ENCODE results near the gene BATF3. TPM values are rescaled to one million over a fixed set of nuclear protein-coding genes. Genes with fewer than 3 reads are reported as not detected.
"Not testable (repeated sequence)": the region's sequence is repeated elsewhere in the genome, so short reads cannot be mapped to it uniquely, and the experiment has no call there.

BATF3 gene, protein sequence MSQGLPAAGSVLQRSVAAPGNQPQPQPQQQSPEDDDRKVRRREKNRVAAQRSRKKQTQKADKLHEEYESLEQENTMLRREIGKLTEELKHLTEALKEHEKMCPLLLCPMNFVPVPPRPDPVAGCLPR
- 1.7 and 4.8 TPM in 2 replicates for total RNA-seq (2012; rRNA removed)

GRCh38 chr1:212699625-212700222, at the start of gene BATF3:
TSS of gene BATF3 (minus strand) at chr1:212699840. CDS start at chr1:212699762, 78 bp downstream.
- peak within 1 kb of the TSS; percentile 68 for H3K4me3 ChIP-seq (ENCODE audit: low read length)
- peaks cover 21% of the 10 kb centered on the region for H3K4me1 ChIP-seq (ENCODE audit: control insufficient read depth, insufficient read depth, low read length)
- peaks cover 31% of the 10 kb centered on the region for H3K27me3 ChIP-seq (ENCODE audit: control insufficient read depth, insufficient read depth, low read length)
- peak within 1 kb of the TSS; percentile 68 for H3K9ac ChIP-seq (ENCODE audit: low read depth, low read length)
- no peaks in the 10 kb centered on the region for H3K9me3 ChIP-seq (replicated peaks; ENCODE audit: low read length)
- no peaks in the 10 kb centered on the region for H3K36me3 ChIP-seq (ENCODE audit: insufficient read depth, low read length)
- peak within 1 kb of the TSS; percentile 92 for H3K4me2 ChIP-seq (ENCODE audit: low read length)

DNA sequence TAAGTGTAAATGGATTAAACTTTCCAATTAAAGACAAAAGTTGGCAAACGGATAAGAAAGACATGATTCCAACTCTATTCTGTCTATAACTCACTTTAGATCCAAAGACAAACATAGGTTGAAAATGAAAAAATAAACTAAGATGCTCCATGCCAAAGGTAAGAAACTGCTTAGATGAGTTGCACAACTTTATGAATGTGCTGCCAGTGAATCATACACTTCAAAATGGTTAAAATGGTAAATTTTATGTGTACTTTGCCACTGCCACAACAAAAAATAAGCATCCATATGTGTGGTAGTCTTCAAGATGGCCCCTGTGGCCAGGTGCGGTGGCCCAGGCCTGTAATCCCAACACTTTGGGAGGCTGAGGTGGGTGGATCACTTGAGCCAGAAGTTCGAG, 46.9 kb upstream of the BATF3 start:
- no peaks in the 10 kb centered on the region for H3K36me3 ChIP-seq (ENCODE audit: insufficient read depth, low read length)
- no peak overlapping the region for H3K4me2 ChIP-seq (ENCODE audit: low read length)
- no peaks in the 10 kb centered on the region for H3K27me3 ChIP-seq (ENCODE audit: control insufficient read depth, insufficient read depth, low read length)
- peaks cover 2% of the 10 kb centered on the region for H3K4me1 ChIP-seq (ENCODE audit: control insufficient read depth, insufficient read depth, low read length)
- no peak overlapping the region for H3K9ac ChIP-seq (ENCODE audit: low read depth, low read length)
- H3K9me3 ChIP-seq (replicated peaks; ENCODE audit: low read length), result no peaks in the 10 kb centered on the region
- H3K4me3 ChIP-seq (ENCODE audit: low read length), result no peak overlapping the region

- peaks cover 2% of the 10 kb centered on the region for H3K4me1 ChIP-seq (ENCODE audit: control insufficient read depth, insufficient read depth, low read length)
- H3K4me2 ChIP-seq (ENCODE audit: low read length), result no peak overlapping the region
- no peaks in the 10 kb centered on the region for H3K36me3 ChIP-seq (ENCODE audit: insufficient read depth, low read length)
- H3K9me3 ChIP-seq (replicated peaks; ENCODE audit: low read length), result no peaks in the 10 kb centered on the region
- H3K9ac ChIP-seq (ENCODE audit: low read depth, low read length), result no peak overlapping the region
- H3K4me3 ChIP-seq (ENCODE audit: low read length), result no peak overlapping the region
- no peaks in the 10 kb centered on the region for H3K27me3 ChIP-seq (ENCODE audit: control insufficient read depth, insufficient read depth, low read length)
Observed at GRCh38 chr1:212745303-212745702, 45.7 kb upstream of the BATF3 start.

GRCh38 chr1:212743901-212744475, 44.3 kb upstream of the BATF3 start:
- no peaks in the 10 kb centered on the region for H3K36me3 ChIP-seq (ENCODE audit: insufficient read depth, low read length)
- H3K9me3 ChIP-seq (replicated peaks; ENCODE audit: low read length), result no peaks in the 10 kb centered on the region

GRCh38 chr1:212738330-212738729, 38.7 kb upstream of the BATF3 start:
- Histone ChIP-seq H3K9ac (ENCODE audit: low read depth, low read length) (no peak overlapping the region), H3K4me2 (ENCODE audit: low read length) (no peak overlapping the region), H3K4me1 (ENCODE audit: control insufficient read depth, insufficient read depth, low read length) (no peaks in the 10 kb centered on the region), H3K36me3 (ENCODE audit: insufficient read depth, low read length) (no peaks in the 10 kb centered on the region), H3K9me3 (replicated peaks; ENCODE audit: low read length) (no peaks in the 10 kb centered on the region), H3K27me3 (ENCODE audit: control insufficient read depth, insufficient read depth, low read length) (no peaks in the 10 kb centered on the region), H3K4me3 (ENCODE audit: low read length) (no peak overlapping the region)

More at GRCh38 chr1:212743901-212744475, 44.3 kb upstream of the BATF3 start:
- Histone ChIP-seq H3K27me3 (ENCODE audit: control insufficient read depth, insufficient read depth, low read length) (no peaks in the 10 kb centered on the region), H3K4me2 (ENCODE audit: low read length) (no peak overlapping the region), H3K9ac (ENCODE audit: low read depth, low read length) (no peak overlapping the region), H3K4me1 (ENCODE audit: control insufficient read depth, insufficient read depth, low read length) (no peaks in the 10 kb centered on the region), H3K4me3 (ENCODE audit: low read length) (no peak overlapping the region)

DNA sequence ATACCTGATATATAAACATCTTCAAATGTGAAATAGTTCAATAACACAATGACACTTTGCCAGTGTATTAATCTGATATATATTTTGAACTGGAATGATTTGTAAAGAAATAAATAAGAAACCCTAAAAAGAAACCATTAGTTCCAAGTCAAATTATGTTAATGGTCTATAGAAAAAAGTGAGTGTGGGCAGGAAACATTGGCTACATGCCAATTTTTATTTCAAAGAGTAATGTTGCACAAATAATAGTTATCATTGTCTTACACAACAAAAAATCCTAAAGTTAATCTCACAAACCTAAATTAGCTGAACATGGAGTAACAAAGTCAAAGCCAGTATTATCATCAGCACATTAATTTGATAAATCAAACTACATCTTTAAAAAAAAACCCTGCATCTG, 37.9 kb upstream of the BATF3 start:
- no peak overlapping the region for H3K9ac ChIP-seq (ENCODE audit: low read depth, low read length)
- H3K4me2 ChIP-seq (ENCODE audit: low read length), result no peak overlapping the region
- H3K36me3 ChIP-seq (ENCODE audit: insufficient read depth, low read length), result no peaks in the 10 kb centered on the region
- H3K4me1 ChIP-seq (ENCODE audit: control insufficient read depth, insufficient read depth, low read length), result no peaks in the 10 kb centered on the region
- H3K27me3 ChIP-seq (ENCODE audit: control insufficient read depth, insufficient read depth, low read length), result no peaks in the 10 kb centered on the region
- H3K4me3 ChIP-seq (ENCODE audit: low read length), result no peak overlapping the region
- H3K9me3 ChIP-seq (replicated peaks; ENCODE audit: low read length), result no peaks in the 10 kb centered on the region

DNA sequence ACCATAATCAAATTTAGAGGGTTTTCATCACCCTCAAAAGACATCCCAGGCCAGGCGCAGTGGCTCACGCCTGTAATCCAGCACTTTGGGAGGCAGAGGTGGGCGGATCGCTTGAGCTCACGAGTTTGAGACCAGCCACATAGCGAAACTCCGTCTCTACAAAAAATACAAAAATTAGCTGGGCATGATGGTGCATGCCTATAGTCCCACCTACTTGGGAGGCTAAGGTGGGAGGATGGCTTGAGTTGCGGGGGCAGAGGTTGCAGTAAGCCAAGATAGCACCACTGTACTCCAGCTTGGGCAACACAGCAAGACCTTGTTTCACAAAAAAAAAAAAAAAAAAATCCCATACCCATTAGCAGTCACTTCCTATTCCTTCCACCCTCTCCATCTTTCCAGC, 33.5 kb upstream of the BATF3 start:
- Histone ChIP-seq H3K27me3 (ENCODE audit: control insufficient read depth, insufficient read depth, low read length) (no peaks in the 10 kb centered on the region), H3K9ac (ENCODE audit: low read depth, low read length) (no peak overlapping the region), H3K9me3 (replicated peaks; ENCODE audit: low read length) (no peaks in the 10 kb centered on the region), H3K4me1 (ENCODE audit: control insufficient read depth, insufficient read depth, low read length) (peaks cover under 1% of the 10 kb centered on the region), H3K36me3 (ENCODE audit: insufficient read depth, low read length) (no peaks in the 10 kb centered on the region), H3K4me2 (ENCODE audit: low read length) (no peak overlapping the region), H3K4me3 (ENCODE audit: low read length) (no peak overlapping the region)

- Histone ChIP-seq H3K36me3 (ENCODE audit: insufficient read depth, low read length) (no peaks in the 10 kb centered on the region), H3K4me2 (ENCODE audit: low read length) (no peak overlapping the region), H3K4me3 (ENCODE audit: low read length) (no peak overlapping the region), H3K4me1 (ENCODE audit: control insufficient read depth, insufficient read depth, low read length) (peaks cover 12% of the 10 kb centered on the region), H3K27me3 (ENCODE audit: control insufficient read depth, insufficient read depth, low read length) (no peaks in the 10 kb centered on the region), H3K9ac (ENCODE audit: low read depth, low read length) (no peak overlapping the region), H3K9me3 (replicated peaks; ENCODE audit: low read length) (no peaks in the 10 kb centered on the region)
Observed at GRCh38 chr1:212731630-212732029, 32.0 kb upstream of the BATF3 start.

DNA sequence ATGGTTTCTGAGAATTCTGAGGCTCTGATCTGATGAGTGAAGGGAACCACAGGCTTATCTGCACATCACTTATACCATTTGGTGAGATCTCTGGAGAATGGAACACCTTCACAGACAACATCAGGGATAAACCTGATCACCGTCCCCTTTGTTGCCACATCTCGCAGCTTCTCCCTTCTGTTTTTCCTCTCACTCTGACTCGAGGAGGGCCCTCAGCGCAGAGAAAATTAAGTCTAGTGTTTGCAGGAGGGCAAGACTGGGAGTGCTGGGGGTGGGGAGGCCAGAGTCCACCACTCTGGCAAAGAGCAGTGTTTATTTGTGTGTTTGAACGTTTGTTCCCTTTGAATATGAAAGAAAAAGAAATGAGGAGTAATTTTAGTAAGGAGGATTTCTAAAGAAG, 29.0 kb upstream of the BATF3 start:
- H3K4me2 ChIP-seq (ENCODE audit: low read length), result no peak overlapping the region
- H3K4me1 ChIP-seq (ENCODE audit: control insufficient read depth, insufficient read depth, low read length), result peaks cover 12% of the 10 kb centered on the region
- no peak overlapping the region for H3K9ac ChIP-seq (ENCODE audit: low read depth, low read length)
- H3K9me3 ChIP-seq (replicated peaks; ENCODE audit: low read length), result no peaks in the 10 kb centered on the region
- no peak overlapping the region for H3K4me3 ChIP-seq (ENCODE audit: low read length)
- H3K27me3 ChIP-seq (ENCODE audit: control insufficient read depth, insufficient read depth, low read length), result no peaks in the 10 kb centered on the region
- no peaks in the 10 kb centered on the region for H3K36me3 ChIP-seq (ENCODE audit: insufficient read depth, low read length)

- Histone ChIP-seq H3K27me3 (ENCODE audit: control insufficient read depth, insufficient read depth, low read length) (no peaks in the 10 kb centered on the region), H3K4me1 (ENCODE audit: control insufficient read depth, insufficient read depth, low read length) (peaks cover 12% of the 10 kb centered on the region), H3K9me3 (replicated peaks; ENCODE audit: low read length) (no peaks in the 10 kb centered on the region), H3K9ac (ENCODE audit: low read depth, low read length) (no peak overlapping the region), H3K36me3 (ENCODE audit: insufficient read depth, low read length) (no peaks in the 10 kb centered on the region), H3K4me2 (ENCODE audit: low read length) (no peak overlapping the region), H3K4me3 (ENCODE audit: low read length) (no peak overlapping the region)
Observed at GRCh38 chr1:212727386-212728181, 27.9 kb upstream of the BATF3 start.

DNA sequence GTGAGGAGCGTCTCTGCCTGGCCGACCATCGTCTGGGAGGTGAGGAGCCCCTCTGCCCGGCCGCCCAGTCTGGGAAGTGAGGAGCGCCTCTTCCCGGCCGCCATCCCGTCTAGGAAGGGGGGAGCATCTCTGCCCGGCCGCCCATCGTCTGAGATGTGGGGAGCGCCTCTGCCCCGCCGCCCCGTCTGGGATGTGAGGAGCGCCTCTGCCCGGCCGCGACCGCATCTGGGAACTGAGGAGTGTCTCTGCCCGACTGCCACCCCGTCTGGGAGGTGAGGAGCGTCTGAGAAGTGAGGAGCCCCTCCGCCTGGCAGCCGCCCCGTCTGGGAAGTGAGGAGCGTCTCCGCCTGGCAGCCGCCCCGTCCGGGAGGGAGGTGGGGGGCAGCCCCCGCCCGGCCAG, 25.0 kb upstream of the BATF3 start:
- H3K4me1 ChIP-seq (ENCODE audit: control insufficient read depth, insufficient read depth, low read length), result peaks cover 22% of the 10 kb centered on the region
- H3K4me2 ChIP-seq (ENCODE audit: low read length); H3K9ac ChIP-seq (ENCODE audit: low read depth, low read length); H3K9me3 ChIP-seq (replicated peaks; ENCODE audit: low read length); H3K27me3 ChIP-seq (ENCODE audit: control insufficient read depth, insufficient read depth, low read length); H3K36me3 ChIP-seq (ENCODE audit: insufficient read depth, low read length); H3K4me3 ChIP-seq (ENCODE audit: low read length): not testable (repeated sequence)

All from skeletal muscle satellite cell (primary cell).